ENCODE results near the gene GPBP1. TPM values are rescaled to one million over a fixed set of nuclear protein-coding genes. Genes with fewer than 3 reads are reported as not detected.
"Not testable (repeated sequence)": the region's sequence is repeated elsewhere in the genome, so short reads cannot be mapped to it uniquely, and the experiment has no call there.

GPBP1 gene
- total and polyA plus RNA-seq, 2 donors (not counting 1 experiment from before 2014, with no cell fraction given), result 50.4 to 82.1 TPM

- Histone ChIP-seq H3K4me1 (ENCODE audit: control insufficient read depth, extremely low read depth, insufficient read depth, low read length) (no peaks in the 10 kb centered on the region), H3K27me3 (ENCODE audit: control insufficient read depth, insufficient read depth, low read length) (no peaks in the 10 kb centered on the region), H3K27ac (ENCODE audit: insufficient read depth, low read length) (no peak overlapping the region), H3K36me3 (ENCODE audit: control insufficient read depth, insufficient read depth, low read length) (no peaks in the 10 kb centered on the region), H2AFZ (ENCODE audit: low read length) (no peak overlapping the region), H3K4me3 (replicated peaks in 1 of 4; ENCODE audit: control extremely low read depth in 1 of 4, insufficient read depth in 1 of 4, low read depth in 3 of 4, low read length in 4 of 4) (no peak overlapping the region), H3K9ac (ENCODE audit: insufficient read depth, low read length) (no peak overlapping the region), H4K20me1 (ENCODE audit: control insufficient read depth, extremely low read depth, insufficient read depth, low read length) (no peaks in the 10 kb centered on the region), H3K4me2 (ENCODE audit: extremely low read depth, insufficient read depth, low read length) (no peak overlapping the region), H3K9me3 (ENCODE audit: control insufficient read depth, insufficient read depth, low read depth, low read length) (no peaks in the 10 kb centered on the region), H3K79me2 (ENCODE audit: control insufficient read depth, insufficient read depth, low read length) (no peaks in the 10 kb centered on the region)
- TF ChIP-seq EZH2 (IDR thresholded peaks at IDR 0.05; ENCODE audit: low read length, missing control alignments), result no peak
- TF ChIP-seq CTCF (conservative IDR thresholded peaks at IDR 0.05 in 1 of 2, IDR thresholded peaks at IDR 0.05 in 1 of 2; ENCODE audit: low read depth in 1 of 2, low read length in 2 of 2), result no peak
- no peak for DNase-seq (ENCODE audit: low read depth in 2 of 2)
These were observed 102.5 kb downstream of the GPBP1 start for GRCh38 chr5:57276353-57276752.

GRCh38 chr5:57277085-57277484 lies 103.2 kb downstream of the GPBP1 start:
- H3K9ac ChIP-seq (ENCODE audit: insufficient read depth, low read length), result no peak overlapping the region
- TF ChIP-seq CTCF (conservative IDR thresholded peaks at IDR 0.05 in 1 of 2, IDR thresholded peaks at IDR 0.05 in 1 of 2; ENCODE audit: low read depth in 1 of 2, low read length in 2 of 2) (peak in 1 of 2 donors; percentile 16), EZH2 (IDR thresholded peaks at IDR 0.05; ENCODE audit: low read length, missing control alignments) (no peak)
- H2AFZ ChIP-seq (ENCODE audit: low read length), result no peak overlapping the region
- no peak overlapping the region for H3K27ac ChIP-seq (ENCODE audit: insufficient read depth, low read length)
- no peak overlapping the region for H3K4me2 ChIP-seq (ENCODE audit: extremely low read depth, insufficient read depth, low read length)
- no peaks in the 10 kb centered on the region for H3K36me3 ChIP-seq (ENCODE audit: control insufficient read depth, insufficient read depth, low read length)
- no peaks in the 10 kb centered on the region for H4K20me1 ChIP-seq (ENCODE audit: control insufficient read depth, extremely low read depth, insufficient read depth, low read length)
- H3K9me3 ChIP-seq (ENCODE audit: control insufficient read depth, insufficient read depth, low read depth, low read length), result no peaks in the 10 kb centered on the region
- H3K4me3 ChIP-seq (replicated peaks in 1 of 4; ENCODE audit: control extremely low read depth in 1 of 4, insufficient read depth in 1 of 4, low read depth in 3 of 4, low read length in 4 of 4), result no peak overlapping the region
- peak; percentile 15 to 60 for DNase-seq (ENCODE audit: low read depth in 2 of 2)
- no peaks in the 10 kb centered on the region for H3K27me3 ChIP-seq (ENCODE audit: control insufficient read depth, insufficient read depth, low read length)
- H3K79me2 ChIP-seq (ENCODE audit: control insufficient read depth, insufficient read depth, low read length), result no peaks in the 10 kb centered on the region
- H3K4me1 ChIP-seq (ENCODE audit: control insufficient read depth, extremely low read depth, insufficient read depth, low read length), result no peaks in the 10 kb centered on the region

- Histone ChIP-seq H3K4me2 (ENCODE audit: extremely low read depth, insufficient read depth, low read length) (no peak overlapping the region), H3K9me3 (ENCODE audit: control insufficient read depth, insufficient read depth, low read depth, low read length) (no peaks in the 10 kb centered on the region), H2AFZ (ENCODE audit: low read length) (no peak overlapping the region), H3K4me3 (replicated peaks in 1 of 4; ENCODE audit: control extremely low read depth in 1 of 4, insufficient read depth in 1 of 4, low read depth in 3 of 4, low read length in 4 of 4) (no peak overlapping the region), H3K27me3 (ENCODE audit: control insufficient read depth, insufficient read depth, low read length) (no peaks in the 10 kb centered on the region), H3K79me2 (ENCODE audit: control insufficient read depth, insufficient read depth, low read length) (no peaks in the 10 kb centered on the region), H3K4me1 (ENCODE audit: control insufficient read depth, extremely low read depth, insufficient read depth, low read length) (no peaks in the 10 kb centered on the region), H3K36me3 (ENCODE audit: control insufficient read depth, insufficient read depth, low read length) (no peaks in the 10 kb centered on the region), H4K20me1 (ENCODE audit: control insufficient read depth, extremely low read depth, insufficient read depth, low read length) (no peaks in the 10 kb centered on the region), H3K27ac (ENCODE audit: insufficient read depth, low read length) (no peak overlapping the region), H3K9ac (ENCODE audit: insufficient read depth, low read length) (no peak overlapping the region)
- TF ChIP-seq CTCF (conservative IDR thresholded peaks at IDR 0.05 in 1 of 2, IDR thresholded peaks at IDR 0.05 in 1 of 2; ENCODE audit: low read depth in 1 of 2, low read length in 2 of 2) (no peak), EZH2 (IDR thresholded peaks at IDR 0.05; ENCODE audit: low read length, missing control alignments) (no peak)
- DNase-seq (ENCODE audit: low read depth in 2 of 2), result no peak
These were observed 107.0 kb downstream of the GPBP1 start for GRCh38 chr5:57280853-57281252.

GRCh38 chr5:57285084-57285483 lies 111.2 kb downstream of the GPBP1 start:
- not testable (repeated sequence) for H3K27me3 ChIP-seq (ENCODE audit: control insufficient read depth, insufficient read depth, low read length); H3K4me1 ChIP-seq (ENCODE audit: control insufficient read depth, extremely low read depth, insufficient read depth, low read length); H3K9ac ChIP-seq (ENCODE audit: insufficient read depth, low read length); H3K4me2 ChIP-seq (ENCODE audit: extremely low read depth, insufficient read depth, low read length); H3K36me3 ChIP-seq (ENCODE audit: control insufficient read depth, insufficient read depth, low read length); DNase-seq (ENCODE audit: low read depth in 2 of 2); H4K20me1 ChIP-seq (ENCODE audit: control insufficient read depth, extremely low read depth, insufficient read depth, low read length); H2AFZ ChIP-seq (ENCODE audit: low read length); H3K79me2 ChIP-seq (ENCODE audit: control insufficient read depth, insufficient read depth, low read length); H3K4me3 ChIP-seq (replicated peaks in 1 of 4; ENCODE audit: control extremely low read depth in 1 of 4, insufficient read depth in 1 of 4, low read depth in 3 of 4, low read length in 4 of 4); H3K27ac ChIP-seq (ENCODE audit: insufficient read depth, low read length); H3K9me3 ChIP-seq (ENCODE audit: control insufficient read depth, insufficient read depth, low read depth, low read length)
